OCI-M1 (cell line): ENCODE results near the gene TCF3.

ENCODE experiments used
- DNase-seq: peaks from one replicate; lab custom pipeline; 2025; lab: John Stamatoyannopoulos, UW

The TCF3 gene

DNA sequence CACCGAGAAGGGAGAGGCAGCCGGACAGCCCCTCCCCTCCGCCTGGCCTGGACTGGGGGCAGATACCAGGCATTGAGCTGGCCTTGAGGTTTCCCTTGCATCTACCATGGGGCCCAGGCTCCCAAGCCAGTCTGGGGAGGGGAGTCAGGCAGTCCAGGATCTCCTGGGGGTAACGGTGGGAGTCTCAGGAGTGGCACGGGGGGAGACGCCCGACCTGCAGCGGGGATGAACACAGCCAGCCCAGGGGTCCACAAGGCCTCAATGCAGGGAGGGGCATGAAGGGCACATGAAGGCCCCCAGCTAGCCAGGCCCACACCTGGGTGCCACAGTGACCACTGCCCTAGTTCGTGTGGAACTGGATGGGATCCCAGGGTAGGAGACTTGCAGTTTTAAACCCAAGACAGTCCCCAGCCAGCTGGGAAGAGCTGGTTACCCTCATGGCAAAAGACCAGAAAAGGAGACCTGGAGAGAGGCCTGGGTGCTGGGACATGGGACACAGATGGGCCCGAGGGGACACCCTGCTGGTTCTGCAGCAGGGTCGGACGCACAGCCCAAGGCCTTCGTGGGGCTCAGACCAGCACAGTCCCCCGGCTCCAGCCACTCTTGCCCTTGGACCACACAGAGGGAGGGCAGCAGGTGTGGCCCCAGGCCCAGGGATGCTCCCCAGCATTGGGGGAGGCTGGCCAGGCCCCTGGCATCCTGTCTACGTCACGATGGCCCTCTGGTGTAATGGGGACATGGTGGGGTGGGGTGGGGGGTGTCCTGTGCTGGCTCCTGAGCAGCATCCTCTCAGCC, 42.5 kb downstream of the TCF3 start:
- DNase-seq = no peak

DNA sequence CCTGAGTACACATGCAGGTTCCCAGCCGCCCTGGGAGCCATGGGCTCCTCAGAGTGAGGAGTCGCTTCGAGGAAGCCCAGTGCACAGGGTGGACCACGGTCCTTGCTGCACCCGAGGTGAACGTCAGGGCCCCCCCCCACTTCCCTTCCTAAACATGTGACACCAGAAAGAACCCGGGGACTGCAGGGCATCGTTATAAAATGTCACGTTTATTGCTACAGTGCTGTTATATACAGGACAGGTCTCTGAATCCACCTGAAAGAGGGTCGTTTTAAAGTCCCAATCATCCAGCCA, 43.4 kb downstream of the TCF3 start:
- no peak for DNase-seq

DNA sequence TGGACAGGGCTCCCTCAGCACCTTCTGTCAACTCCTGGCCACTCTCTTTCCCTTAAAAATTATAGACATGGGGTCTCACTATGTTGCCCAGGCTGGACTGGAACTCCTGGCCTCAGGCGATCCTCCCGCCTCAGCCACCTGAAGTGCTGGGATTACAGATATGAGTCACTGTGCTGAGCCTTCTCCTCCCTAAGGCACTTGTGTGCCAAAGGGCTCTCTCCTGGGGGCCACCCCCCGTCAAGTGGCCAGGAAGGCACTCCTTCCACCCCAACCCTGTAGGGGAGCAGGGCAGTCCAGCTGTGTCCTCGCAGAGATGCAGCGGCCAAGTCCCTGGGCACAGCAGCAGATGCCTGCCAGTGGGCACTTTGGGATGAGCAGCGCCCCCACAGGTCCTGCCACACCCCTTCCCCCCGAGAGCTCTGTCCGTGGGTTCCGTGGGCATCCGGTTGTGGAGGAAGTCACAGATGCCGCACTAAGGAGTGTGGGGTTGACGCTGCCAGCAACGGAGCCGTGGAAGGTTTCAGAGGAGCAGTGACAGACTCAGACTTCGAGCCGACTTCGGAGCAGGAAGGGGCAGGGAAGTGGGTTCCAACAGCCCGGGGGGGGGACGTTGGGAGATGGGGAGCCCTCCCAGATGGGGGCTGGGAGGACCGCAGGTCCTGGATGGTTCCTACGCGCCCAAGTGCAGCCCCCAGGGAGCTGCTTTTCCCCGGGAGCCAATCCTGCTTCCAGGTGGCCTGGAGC, 43.9 kb downstream of the TCF3 start:
- DNase-seq = no peak

DNA sequence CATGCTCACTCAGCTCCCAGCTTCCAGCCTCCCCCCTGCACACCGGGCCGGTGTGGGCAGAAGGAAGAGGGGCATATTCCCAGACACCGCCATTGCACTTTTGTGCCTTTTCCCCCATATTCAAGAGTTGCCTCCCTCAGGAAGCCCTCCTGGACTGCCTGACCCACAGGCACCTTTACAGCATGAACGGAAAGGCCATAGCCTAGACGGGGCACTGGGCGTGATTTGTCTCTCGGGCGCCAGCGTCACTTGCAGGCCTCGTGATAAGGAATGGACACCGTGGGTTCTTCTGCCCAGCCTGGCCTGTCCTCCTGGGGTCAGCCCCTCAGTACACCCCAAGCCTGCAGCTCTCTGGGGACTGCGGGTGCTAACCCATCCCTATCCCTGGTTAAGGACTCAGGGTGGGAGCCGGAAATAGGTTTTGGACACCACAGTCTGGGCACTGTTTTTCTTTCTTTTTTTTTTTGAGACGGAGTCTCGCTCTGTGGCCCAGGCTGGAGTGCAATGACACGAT, 46.2 kb downstream of the TCF3 start:
- no peak for DNase-seq

DNA sequence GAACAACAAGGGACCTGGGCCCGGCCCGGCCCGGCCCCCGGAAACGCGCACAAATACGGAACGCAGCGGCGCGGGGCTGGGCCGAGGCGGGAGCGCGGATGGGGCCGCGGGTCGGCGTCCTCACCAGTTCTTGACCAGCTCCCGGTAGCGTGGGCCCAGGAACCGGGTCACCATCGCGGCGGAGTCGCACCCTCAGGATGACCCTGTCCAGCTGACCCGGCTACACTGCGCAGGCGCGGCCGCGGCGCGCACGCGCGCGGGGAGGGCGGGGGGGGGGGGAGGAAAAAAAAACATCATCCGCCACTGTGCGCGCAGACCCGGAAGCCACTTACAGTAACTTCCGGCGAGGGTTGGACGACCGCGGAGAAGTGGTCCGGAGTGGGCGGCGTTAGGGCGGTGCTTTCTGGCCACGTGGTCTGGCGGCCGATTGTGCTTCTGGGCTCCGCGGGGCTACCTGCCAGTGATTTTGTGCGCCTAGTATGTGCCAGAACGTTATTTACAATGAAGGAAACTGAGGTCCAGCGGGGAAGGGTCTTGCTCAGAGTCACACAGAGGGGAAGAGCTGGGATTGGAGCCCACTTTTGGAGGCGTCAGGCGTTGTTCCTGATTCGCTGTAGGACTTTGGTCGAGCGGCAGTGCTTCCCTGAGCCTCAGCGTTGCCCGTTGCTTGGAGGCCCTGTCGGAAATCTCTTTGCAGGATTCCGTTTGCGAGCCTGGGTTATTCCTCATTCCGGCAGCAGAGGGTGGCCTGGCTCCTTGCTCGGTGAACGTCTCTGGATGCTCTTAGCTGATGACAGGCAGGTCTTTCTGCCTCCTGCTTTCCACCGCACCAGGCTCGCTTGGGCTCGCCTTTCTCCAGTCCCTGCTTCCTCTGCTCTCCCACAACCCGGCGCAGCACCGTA, 46.9 kb downstream of the TCF3 start, which contains the start of gene UQCR11:
Gene UQCR11, minus strand, starts transcription at position 227 of the 902 bp plus-strand sequence. Its CDS starts 53 bp downstream, at position 174.
- peak; percentile 94 for DNase-seq

DNA sequence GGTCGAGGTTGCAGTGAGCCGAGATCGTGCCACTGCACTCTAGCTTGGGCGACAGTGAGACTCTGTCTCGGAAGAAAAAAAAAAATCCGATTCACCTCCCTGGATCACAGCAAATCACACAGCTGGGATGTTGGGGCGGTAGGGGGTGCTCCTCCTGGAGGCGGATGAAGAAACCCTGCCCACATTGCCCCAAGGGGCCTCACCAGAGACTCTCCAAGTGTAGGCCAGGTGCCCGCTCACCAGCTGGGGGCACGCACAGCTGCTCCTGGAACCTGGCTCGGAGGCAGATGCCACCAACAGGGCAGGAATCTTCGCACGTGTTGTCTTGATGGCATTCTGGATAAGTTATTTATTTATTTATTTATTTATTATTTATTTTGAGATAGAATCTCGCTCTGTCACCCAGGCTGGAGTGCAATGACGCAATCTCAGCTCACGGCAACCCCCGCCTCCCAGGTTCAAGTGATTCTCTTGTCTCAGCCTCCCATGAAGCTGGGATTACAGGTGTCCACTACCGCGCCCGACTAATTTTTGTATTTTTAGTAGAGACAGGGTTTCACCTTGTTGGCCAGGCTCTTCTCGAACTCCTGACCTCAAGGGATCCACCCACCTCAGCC, 50.2 kb downstream of the TCF3 start:
- DNase-seq = no peak

DNA sequence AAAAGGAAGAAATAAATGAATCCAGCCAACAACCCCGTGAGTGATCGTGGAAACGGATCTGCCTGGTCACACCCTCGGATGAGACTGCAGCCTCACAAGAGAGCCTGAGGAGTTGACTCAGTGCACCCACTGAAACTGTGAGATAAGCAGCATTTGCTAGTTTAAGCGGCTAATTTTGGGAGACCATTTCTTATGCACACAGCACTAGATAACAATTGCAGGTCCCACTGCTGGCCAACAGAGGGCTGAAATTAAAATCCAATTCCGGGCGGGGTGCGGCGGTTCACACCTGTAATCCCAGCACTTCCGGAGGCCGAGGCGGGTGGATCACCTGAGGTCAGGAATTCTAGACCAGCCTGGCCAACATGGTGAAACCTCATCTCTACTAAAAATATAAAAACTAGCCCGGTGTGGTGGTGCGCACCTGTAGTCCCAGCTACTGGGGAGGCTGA, 50.8 kb downstream of the TCF3 start:
- DNase-seq = no peak

DNA sequence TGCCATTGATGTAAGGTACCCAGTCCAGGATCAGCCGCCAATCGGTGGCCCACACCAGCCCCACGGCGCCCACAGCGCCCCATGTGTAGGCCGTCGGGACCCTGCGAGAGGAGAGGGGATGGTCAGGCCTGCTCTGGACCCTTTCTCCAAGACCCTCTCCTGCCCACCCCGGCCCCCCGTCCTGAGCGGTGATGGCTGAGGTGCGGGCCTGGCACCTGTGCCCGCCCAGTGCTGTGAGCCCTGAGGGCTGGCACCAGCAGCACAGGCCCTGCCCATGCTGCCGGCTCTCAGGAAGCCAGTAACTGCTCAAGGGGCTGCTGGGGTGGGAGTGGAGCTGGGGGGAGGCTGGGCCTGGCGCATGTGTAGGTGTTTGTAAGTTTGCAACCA, 53.0 kb downstream of the TCF3 start:
- DNase-seq = no peak

DNA sequence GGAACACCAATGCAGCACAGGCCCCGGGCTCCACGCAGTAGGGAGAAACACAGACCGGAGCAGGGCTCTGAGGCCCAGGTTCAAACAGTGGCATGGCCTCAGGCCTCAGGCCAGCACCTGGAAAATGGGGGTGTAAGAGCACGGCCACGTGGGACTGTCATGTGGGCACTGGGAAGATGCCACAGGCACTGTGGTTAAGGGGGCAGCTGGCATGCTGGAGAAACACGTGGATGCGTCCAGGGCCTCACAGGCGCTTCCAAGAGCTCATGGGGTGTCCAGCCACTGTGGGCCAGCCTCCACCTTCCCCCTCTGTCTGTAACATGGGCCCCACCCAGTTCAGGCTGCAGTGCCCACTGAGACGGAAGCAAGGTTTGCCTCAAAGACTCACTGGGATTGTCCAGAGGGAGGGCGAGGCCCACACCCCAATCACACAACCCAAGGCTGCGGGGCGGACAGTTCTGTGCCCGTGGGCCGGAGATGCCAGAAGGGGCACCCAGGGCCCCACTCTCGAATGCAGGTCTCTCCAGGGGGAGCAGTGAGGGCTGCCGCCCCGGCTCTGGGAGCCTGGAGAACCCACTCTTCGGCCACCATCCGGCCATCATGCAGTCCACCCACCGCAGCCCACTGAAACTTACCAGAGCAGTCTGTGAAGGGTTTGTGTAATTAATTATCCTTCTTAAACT, 53.5 kb downstream of the TCF3 start:
- DNase-seq = no peak

DNA sequence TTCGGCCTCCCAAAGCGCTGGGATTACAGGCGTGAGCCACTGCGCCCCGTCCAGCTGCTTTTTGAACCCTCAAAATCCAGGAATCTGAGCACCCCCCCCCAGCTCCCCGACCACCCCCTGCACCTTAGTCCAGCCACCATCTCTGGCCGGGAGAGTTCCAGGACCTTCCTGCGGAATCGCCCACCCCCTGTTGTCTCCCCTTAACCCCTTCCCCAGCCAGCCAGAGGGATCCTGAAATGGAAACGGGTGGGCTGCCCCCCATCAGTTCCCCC, 59.0 kb downstream of the TCF3 start:
- no peak for DNase-seq

DNA sequence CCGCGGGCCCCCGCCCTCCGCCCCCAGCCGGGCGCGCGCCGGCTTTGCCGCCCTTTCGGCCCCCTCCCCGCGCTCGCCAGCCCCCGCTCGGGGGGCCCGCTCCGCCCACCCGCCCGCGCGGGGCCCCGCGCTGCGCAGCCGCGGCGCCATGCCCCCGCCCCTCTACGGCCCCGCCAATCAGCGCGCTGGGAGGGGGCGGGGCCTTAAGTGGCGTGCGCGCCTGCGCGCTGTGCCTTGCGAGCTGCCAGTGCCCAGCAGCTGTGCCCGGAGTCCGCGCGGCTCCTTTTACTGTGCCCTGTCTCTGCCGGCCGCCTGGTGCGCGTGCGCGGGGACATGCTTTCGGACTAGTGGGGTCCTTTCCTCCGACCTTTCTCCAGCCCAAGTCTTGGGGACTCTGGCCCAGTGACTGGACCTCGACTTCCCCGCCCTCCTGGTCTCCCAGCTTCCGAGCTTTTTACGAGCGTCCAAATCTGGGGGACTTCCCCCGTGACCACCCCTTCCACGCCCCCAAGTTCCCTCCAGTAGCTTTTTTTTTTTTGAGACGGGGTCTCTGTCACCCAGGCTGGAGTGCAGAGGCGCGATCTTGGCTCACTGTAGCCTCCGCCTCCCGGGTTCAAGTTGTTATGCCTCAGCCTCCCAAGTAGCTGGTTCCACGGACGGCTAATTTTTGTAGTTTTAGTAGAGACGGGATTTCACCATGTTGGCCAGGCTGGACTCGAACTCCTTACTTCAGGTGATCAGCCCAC, 59.5 kb downstream of the TCF3 start, which contains the start of gene MBD3:
Gene MBD3, minus strand, starts transcription at position 111 of the 746 bp plus-strand sequence. CDS start 234 bp downstream, outside the sequence.
- DNase-seq = peak; percentile 91

DNA sequence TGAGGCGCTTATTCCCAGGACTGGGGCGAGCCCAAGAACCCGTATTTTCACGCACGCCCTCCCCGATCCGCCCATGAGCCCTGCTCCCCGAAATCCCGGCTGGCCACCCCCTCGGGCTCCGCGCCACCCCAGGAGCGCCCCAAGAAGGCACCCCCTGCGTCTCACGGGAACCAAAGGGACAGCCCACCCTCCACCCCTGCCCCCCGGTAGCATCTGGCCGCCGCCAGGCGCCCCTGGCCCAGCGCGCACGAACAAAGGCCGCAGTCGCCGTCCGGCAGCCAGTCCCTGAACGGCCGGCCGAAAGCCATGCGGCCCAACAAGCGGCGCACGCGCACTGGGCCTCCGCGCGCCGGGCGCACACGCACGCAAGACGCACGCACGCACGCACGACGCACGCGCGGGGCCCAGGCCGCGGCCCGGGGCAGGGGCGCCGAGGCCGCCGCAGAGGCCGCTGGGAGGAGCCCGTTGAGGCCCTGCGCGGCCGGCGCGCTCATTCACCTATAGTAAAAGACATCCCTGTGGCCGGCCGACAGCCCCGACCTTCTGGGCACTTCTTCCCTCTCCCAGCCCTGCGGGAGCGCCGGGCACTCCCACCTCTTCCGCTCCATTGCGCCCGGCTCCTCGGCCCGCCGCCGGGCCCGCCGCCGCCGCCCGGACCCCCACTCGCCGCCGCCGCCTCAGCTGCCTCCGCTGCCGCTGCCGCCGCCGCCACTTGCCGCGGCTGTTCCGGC, 60.2 kb downstream of the TCF3 start:
- peak; percentile 89 for DNase-seq

DNA sequence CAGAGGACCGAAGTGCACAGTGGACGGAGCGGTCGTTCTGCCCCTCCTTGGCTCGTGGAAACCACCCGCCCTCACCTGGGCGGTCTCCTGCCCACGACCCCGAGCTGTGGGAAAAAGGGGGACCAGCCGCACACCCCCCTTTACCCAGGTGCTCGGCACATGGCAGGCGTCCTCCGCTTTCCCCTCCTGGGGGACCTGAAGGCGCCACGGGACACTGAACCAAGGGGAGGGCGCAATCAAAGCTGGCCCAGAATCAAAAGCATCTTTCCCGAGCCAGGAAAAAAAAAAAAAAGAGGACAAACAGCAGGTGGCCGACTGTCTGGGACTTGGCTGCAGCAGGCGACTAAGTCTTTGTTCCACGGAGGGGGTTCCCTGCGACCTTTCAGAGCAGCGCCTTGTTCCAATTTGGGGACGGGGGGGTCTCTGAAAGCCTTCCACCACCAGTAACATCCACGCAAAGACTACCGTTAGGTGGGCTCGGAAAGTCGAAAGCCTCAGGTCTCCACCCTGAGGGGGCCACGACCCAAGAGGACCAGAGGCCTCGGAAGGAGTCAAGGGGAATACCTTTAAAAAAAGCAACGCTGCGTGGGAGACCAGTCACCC, 60.9 kb downstream of the TCF3 start:
- no peak for DNase-seq

DNA sequence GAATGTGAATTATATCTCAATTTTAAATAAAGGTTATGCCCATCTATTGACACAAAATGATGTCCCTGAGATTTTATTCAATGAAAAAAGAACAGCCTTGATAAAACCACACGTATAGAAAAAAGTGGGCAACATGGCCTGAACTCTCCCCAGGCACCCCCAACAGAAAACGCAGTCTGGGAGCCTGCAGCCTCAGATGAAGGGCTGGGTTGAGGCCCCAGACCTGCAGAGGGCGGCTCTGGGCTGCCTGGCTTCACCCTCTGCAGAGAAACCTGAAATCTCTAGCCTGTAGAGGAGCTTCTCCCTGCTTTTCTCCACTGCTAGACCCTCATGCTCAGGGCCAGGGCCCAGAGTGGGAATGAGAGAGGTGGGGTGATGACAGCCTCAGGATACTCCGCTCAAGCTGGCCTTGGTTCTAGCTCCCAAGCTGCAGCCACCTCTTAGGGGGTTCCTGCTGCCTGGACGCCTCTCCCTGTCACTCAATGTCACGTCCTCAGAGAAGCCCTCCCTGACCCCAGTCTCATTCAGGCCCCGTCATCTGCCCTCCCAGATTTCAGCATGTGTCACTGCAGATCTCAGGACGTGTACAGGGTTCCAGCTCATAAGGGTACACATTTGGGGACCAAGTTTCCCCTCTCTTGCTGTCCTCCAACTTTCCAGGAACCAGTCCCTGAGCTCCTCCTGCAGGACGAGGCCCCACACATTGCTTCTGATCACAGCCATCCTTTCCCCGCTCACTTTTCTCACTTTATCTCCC, 61.6 kb downstream of the TCF3 start:
- DNase-seq = peak; percentile 40

DNA sequence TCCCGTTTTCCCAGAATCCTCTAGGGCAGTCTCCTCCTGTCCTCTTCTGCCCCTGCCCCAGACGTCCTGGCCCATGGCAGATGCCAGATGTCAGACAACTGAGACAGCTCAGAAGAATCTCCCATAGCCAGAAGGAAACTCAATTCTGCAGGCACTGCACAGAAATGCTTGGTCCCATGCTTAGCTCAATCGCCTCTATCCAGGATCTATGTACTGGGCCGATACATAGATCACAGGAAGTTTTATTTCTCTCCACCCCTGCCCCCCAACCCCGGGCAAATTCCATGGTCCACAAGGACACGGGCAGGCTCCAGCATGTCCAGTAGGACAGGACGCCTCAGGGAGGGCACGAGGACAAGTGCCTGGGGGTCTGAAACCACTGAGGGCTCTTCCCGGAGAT, 64.5 kb downstream of the TCF3 start:
- no peak for DNase-seq

DNA sequence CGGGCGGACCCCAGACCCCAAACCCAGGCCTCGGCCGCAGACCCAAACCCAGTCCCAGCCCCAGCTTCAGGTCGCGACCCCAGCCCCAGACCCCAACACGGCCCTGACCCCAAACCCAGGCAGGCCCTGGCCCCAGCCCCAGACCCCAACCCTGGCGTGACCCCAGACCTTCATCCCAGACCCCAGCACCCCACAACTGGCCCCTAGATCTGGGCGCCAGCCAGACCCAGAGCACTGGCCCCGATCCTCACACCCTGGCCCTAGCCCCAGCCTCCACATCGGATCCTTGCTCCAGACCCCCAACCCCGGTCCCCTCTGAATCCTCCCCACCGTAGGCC, 67.2 kb downstream of the TCF3 start:
- no peak for DNase-seq

DNA sequence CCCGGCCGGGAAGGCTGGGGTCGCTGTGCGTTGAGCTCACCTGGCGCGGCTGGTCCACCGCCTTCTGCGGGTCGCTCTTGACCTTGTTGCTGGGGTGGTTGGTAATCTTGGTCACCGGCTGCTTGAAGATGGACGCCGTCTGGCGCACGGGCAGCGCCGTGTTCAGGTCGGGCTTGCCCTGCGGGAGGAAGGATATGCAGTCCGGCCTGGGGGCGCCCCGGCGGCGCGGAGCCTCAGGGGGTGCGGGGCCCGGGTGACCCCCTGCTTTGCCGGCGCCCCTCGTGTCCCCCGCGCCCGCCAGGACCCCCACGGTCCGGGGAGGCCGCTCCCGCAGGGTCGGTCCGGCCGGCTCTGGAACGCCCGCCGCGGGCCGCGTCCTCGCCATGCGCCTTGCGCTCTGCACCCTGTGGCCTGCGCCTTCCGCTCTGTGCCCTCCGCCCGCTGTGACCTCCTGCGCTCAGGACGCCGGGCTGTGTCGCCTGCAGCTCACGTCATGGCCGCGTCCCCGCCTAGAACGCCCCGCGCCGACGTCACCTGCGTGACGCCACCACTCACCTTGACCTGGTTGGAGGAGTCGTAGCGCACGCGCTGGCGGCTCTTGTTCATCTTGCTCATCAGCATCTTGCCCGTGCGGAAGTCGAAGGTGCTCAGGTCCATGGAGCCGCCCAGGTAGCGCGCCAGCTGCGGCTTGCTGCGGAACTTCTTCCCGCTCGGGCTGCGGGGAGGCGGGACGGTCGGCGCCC, 67.7 kb downstream of the TCF3 start:
- no peak for DNase-seq

DNA sequence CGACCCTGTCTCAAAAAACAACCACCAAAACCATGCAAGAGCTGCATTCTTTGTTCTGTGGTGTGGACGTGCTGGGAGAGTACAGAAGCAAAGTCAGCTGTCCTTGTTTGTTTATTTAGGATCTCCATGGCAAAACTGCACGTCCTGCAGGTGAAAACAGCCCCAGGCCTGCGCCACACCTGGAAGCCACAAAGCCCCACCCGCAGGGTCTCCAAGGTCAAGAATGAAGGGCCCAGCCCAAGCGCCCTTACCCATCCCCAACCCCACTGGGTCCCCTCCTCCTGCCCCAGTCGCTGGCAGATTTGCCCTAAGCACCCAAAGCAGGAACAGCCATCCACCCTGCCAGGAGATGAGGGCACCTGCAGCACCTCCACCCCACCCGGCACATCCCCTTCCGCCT, 70.2 kb downstream of the TCF3 start:
- DNase-seq = no peak
